HepG2 (cell line): Measurements from ENCODE around the gene WDR82. TPM values are rescaled to one million over a fixed set of nuclear protein-coding genes. Genes with fewer than 3 reads are reported as not detected.
A peak's percentile ranks its signal among the peaks of the same experiment; 100 is the strongest.

Experiments used
- ATAC-seq: fragments of 200-7000 bp; cut with Tn5 transposase; 3 replicates; pipeline ENCODE4 v1.9.1; 2020; ENCODE audit warnings: mild to moderate bottlenecking, moderate library complexity
- BruUV-seq: library from RNA; stranded (reverse); fragments of 400-500 nt; replicated peaks from 2 replicates; lab custom pipeline; 2021; lab: Mats Ljungman, UMichigan
- CTCF ChIA-PET: fragments of 300-600 bp; formaldehyde crosslinking; extraction: SDS; loops from one replicate; lab custom pipeline; 2021; ENCODE audit warnings: low total read pairs, inconsistent platforms, low intra/inter-chr PET ratio; lab: Yijun Ruan, JAX
- POLR2A ChIA-PET: fragments of 350-600 bp; sonication (Branson Sonifier 250); formaldehyde crosslinking; loops from one replicate; lab custom pipeline; 2020; ENCODE audit warnings: antibody characterized with exemption, inconsistent platforms; lab: Yijun Ruan, JAX
- DNase-seq: peaks from one replicate; pipeline ENCODE4 v3.0.0-alpha.2; 2015; ENCODE audit warnings: low spot score
- FAIRE-seq: peaks from 3 replicates; lab custom pipeline; 2011; peaks lifted over from hg19 to GRCh38; lab: Jason Lieb, UNC
- H2AFZ ChIP-seq: one replicate; pipeline ENCODE4 v1.6.1; 2011; ENCODE audit warnings: low read length, inconsistent platforms
- H3K27ac ChIP-seq: fragments of 300-600 bp; 3 replicates; pipeline ENCODE4 v1.8.0; 2011; ENCODE audit warnings: mixed run types, mild to moderate bottlenecking, mixed read lengths, low read length, inconsistent platforms; ENCODE audit not compliant: insufficient read depth; ENCODE audit errors: extremely low read length
- H3K27me3 ChIP-seq, 2 experiments: fragments of 200-600 bp in 1 of 2; 2 replicates in 1 of 2; 3 replicates in 1 of 2; pipeline versions ENCODE4 v1.6.0 to v1.8.0; 2011; ENCODE audit warnings: low read length in 2 of 2, mild to moderate bottlenecking in 2 of 2, moderate library complexity in 2 of 2, inconsistent platforms in 1 of 2; ENCODE audit not compliant: insufficient read depth in 2 of 2, control insufficient read depth in 1 of 2
- H3K36me3 ChIP-seq, 2 experiments: fragments of 200-600 bp in 1 of 2; replicated peaks in 1 of 2; 2 replicates in 1 of 2; 3 replicates in 1 of 2; pipeline versions ENCODE4 v1.5.1 to v1.8.0; 2011; ENCODE audit warnings: low read length in 2 of 2, inconsistent platforms in 1 of 2; ENCODE audit not compliant: insufficient read depth in 2 of 2, control insufficient read depth in 1 of 2
- H3K4me1 ChIP-seq: 2 replicates; pipeline ENCODE4 v1.5.1; 2012; ENCODE audit warnings: low read length, inconsistent platforms; ENCODE audit not compliant: insufficient read depth
- H3K4me2 ChIP-seq: 2 replicates; pipeline ENCODE4 v1.6.0; 2011; ENCODE audit warnings: low read depth, low read length, inconsistent platforms
- H3K4me3 ChIP-seq, 3 experiments: fragments of 200-600 bp in 1 of 3; sonication (generic), shearing (Covaris generic) in 1 of 3; replicated peaks in 1 of 3; 2 replicates each; pipeline ENCODE4 v1.5.1; 2011 to 2016; ENCODE audit warnings: low read length in 3 of 3, inconsistent platforms in 2 of 3, low read depth in 2 of 3, mild to moderate bottlenecking in 2 of 3, control low read depth in 1 of 3, mixed read lengths in 1 of 3; ENCODE audit not compliant: insufficient read depth in 1 of 3
- H3K79me2 ChIP-seq: one replicate; pipeline ENCODE4 v1.6.1; 2011; ENCODE audit warnings: low read length, inconsistent platforms; ENCODE audit not compliant: insufficient read depth
- H3K9ac ChIP-seq: 2 replicates; pipeline ENCODE4 v1.6.0; 2011; ENCODE audit warnings: mild to moderate bottlenecking, low read depth, low read length, inconsistent platforms; ENCODE audit not compliant: insufficient read depth
- H3K9me3 ChIP-seq: 2 replicates; pipeline ENCODE4 v1.5.1; 2012; ENCODE audit warnings: mild to moderate bottlenecking, low read length
- H4K20me1 ChIP-seq: 2 replicates; pipeline ENCODE4 v1.6.0; 2011; ENCODE audit warnings: inconsistent platforms, mild to moderate bottlenecking, low read length, moderate library complexity; ENCODE audit not compliant: insufficient read depth
- NFRKB ChIP-seq: fragments of 450-650 bp; IDR thresholded peaks from 2 replicates; pipeline ENCODE4 v1.6.1; 2017
- NRL ChIP-seq: sonication (generic); formaldehyde crosslinking; IDR thresholded peaks from 2 replicates; pipeline ENCODE4 v1.5.0; 2020; ENCODE audit warnings: missing genetic modification reagents, mild to moderate bottlenecking, moderate library complexity, borderline replicate concordance
- POLR2AphosphoS2 ChIP-seq: IDR thresholded peaks from 2 replicates; pipeline ENCODE4 v1.6.1; 2011; ENCODE audit warnings: low read depth, low read length, improper control_type of control experiment
- POLR2G ChIP-seq: fragments of 200-400 bp; formaldehyde crosslinking; IDR thresholded peaks from 2 replicates; pipeline ENCODE4 v1.6.1; 2018; ENCODE audit warnings: mild to moderate bottlenecking, low read depth, low read length, moderate library complexity
- RBM22 ChIP-seq: fragments of 200-400 bp; formaldehyde crosslinking; optimal IDR thresholded peaks from 2 replicates; pipeline ENCODE3; 2017; ENCODE audit warnings: mild to moderate bottlenecking, low read length, moderate library complexity
- YY1 ChIP-seq: IDR thresholded peaks from 2 replicates; pipeline ENCODE4 v1.6.1; 2011; ENCODE audit warnings: low read length, low read depth, moderate library complexity, mild to moderate bottlenecking; ENCODE audit not compliant: insufficient read depth, insufficient replicate concordance
- ZNF383 ChIP-seq: sonication (generic); formaldehyde crosslinking; IDR thresholded peaks from 2 replicates; pipeline ENCODE4 v1.4.0; 2020; ENCODE audit warnings: missing genetic modification reagents, mild to moderate bottlenecking, borderline replicate concordance
- ZNF713 ChIP-seq: sonication (generic); formaldehyde crosslinking; IDR thresholded peaks from 2 replicates; pipeline ENCODE4 v1.4.0; 2020; ENCODE audit warnings: mild to moderate bottlenecking, missing genetic modification reagents
- WGBS: methylation state at CpG from one replicate; pipeline ENCODE4 v1.1.6; 2017; ENCODE audit warnings: low lambda C conversion rate; 5-methylcytosine and 5-hydroxymethylcytosine counted together
- in situ Hi-C: cut with HindIII; loops from 2 replicates; pipeline ENCODE4 v1.10.0; 2017; ENCODE audit warnings: low pct_unique_long_range_greater_than_20kb; ENCODE audit not compliant: extremely low pct_ligation_motif_present
- intact Hi-C: fragments of 100-400 bp; cut with micrococcal nuclease; formaldehyde crosslinking; loops from one replicate; pipeline ENCODE4 v1.10.0; 2022; ENCODE audit not compliant: unreplicated experiment
- polyA plus RNA-seq, 8 experiments: library from polyadenylated mRNA; depleted of rRNA in 3 of 8; stranded (reverse) in 7 of 8; unstranded in 1 of 8; fragments of >200 nt; fragmentation: Illumina TruSeq in 4 of 8; extraction: Trizol in 4 of 8; gene quantifications; 2 replicates each; pipeline versions ENCODE4 v1.2.1 to v1.2.3, GENCODE V29; 2011 to 2016; ENCODE audit warnings: low read depth in 4 of 8, missing spikeins in 1 of 8, mixed read lengths in 1 of 8; ENCODE audit not compliant: insufficient read depth in 1 of 8
- total RNA-seq, 5 experiments: library from RNA; depleted of rRNA; stranded (reverse); fragments of >200 nt; fragmentation: Illumina TruSeq; extraction: Trizol; gene quantifications; 2 replicates each; pipeline ENCODE4 v1.2.3, GENCODE V29; 2016; ENCODE audit warnings: low read depth in 1 of 5

The WDR82 gene
- total and polyA plus RNA-seq, 2 of the 13 experiments (the other 11 are each of a cell fraction or from before 2014, with no cell fraction given): 39.1 to 59.5 TPM

DNA sequence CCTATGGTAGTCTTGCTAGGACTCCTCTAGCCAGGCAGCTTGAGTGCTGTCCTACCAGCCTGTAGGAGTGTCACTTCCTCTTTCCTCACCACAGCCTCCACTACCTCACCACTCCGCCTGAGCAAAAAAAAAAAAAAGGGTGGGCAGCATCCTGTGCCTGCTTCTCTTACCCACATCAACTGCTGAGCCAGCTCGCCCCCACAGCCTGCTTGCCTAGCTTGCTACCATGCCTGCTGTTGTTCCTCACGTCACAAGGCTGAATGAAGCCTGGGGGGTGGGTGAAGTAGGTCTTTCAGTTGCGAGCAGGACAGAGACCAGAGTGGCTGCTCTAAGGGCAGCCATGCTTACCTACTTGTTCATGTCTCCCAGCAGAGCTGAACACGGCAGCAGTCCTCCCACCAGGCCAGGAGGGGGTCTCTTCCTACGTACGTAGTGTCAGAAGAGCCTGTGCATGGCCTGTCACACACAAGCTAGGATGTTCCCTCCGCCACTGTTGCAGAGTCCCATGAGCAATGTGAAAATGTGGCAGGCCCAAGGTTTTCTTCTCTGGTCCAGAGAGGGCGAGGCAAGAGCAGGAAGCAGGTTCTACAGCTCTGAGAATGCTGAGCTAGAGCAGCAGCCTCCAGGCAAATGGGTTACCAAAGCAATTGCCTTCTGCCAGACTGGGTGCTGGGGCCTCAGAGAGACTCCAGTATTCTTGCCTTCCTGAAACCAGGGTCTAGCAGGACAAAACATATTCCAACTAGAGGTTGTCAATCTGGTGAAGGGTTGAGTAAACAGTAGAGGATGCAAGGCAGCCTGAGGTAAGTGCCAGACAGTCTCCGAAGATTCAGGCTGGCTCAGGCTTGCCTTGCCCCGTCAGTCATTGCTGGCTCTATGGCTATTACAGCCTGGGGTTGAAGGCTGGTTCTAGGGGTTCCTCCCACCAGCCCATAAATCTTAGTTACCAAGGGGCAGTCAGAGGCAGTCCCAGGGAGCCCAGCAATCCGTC lies 24.8 kb downstream of the WDR82 start:
- in situ Hi-C loops (no loop called here), intact Hi-C loops (no loop called here)
- Histone ChIP-seq H2AFZ (no peak overlapping the region), H3K36me3 (peaks cover 29 to 52% of the 10 kb centered on the region in 2 experiments), H4K20me1 (no peaks in the 10 kb centered on the region), H3K4me1 (no peaks in the 10 kb centered on the region), H3K9me3 (no peaks in the 10 kb centered on the region), H3K4me3 (no peak overlapping the region), H3K27me3 (no peaks in the 10 kb centered on the region), H3K9ac (no peak overlapping the region), H3K4me2 (no peak overlapping the region), H3K79me2 (no peaks in the 10 kb centered on the region), H3K27ac (no peak overlapping the region)
- no peak for FAIRE-seq
- no TSS peak for BruUV-seq
- ChIA-PET POLR2A (interaction anchor here (1.0 to 2.1 kb wide), 7 partner anchors 13 to 36 kb away, joined by 3 to 9 read pairs (median 4); partner anchors contain the start of genes GLYCTK, TWF2 and WDR82), CTCF (no interaction called here)
- 95% methylated on average over 8 of the region's 12 CpGs for WGBS
- no peak for DNase-seq
- TF ChIP-seq POLR2AphosphoS2 (0 out of 2 replicates have a peak, but pooled peaks have one; percentile 13), POLR2G (peak; percentile 31; the same call in 1 of the 2 replicates), ZNF383 (CRISPR knock-in tag) (no peak), RBM22 (peak; percentile 79)
- ATAC-seq: peak; percentile 22

DNA sequence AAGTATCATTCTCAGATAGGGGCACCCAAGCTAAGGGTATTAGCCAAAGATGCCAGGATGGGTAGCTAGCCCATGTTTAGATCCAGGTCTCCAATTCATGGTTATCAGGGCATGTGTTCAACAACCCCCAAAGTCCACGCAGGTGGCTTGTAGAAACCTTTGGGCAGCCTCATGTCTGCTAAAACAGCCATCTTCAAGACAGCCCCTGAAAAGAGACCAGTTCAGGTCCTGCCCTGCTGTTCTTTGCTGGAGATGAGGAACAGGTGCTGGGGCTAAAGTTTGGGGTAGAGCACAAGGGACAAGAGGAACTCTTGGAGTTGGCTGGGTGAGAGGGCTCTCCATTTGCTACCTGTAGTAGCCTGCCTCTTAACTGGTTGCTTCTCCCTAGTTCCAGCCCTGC lies 28.3 kb downstream of the WDR82 start:
- Histone ChIP-seq H3K4me2 (no peak overlapping the region), H3K79me2 (no peaks in the 10 kb centered on the region), H4K20me1 (no peaks in the 10 kb centered on the region), H3K27ac (no peak overlapping the region), H3K36me3 (peaks cover 5 to 17% of the 10 kb centered on the region in 2 experiments; a peak in 4 of 5 replicates), H3K27me3 (no peaks in the 10 kb centered on the region), H3K4me3 (no peak overlapping the region), H3K9me3 (no peaks in the 10 kb centered on the region), H2AFZ (no peak overlapping the region), H3K9ac (no peak overlapping the region), H3K4me1 (peaks cover 22% of the 10 kb centered on the region)
- DNase-seq: no peak
- TF ChIP-seq YY1 (no peak), NFRKB (no peak), ZNF713 (no peak), NRL (no peak), POLR2G (0 out of 2 replicates have a peak, but pooled peaks have one; percentile 20)
- ATAC-seq: no peak
- intact Hi-C loops: no loop called here
- POLR2A ChIA-PET: interaction anchor here (1.0 to 2.9 kb wide), 3 partner anchors 11 to 40 kb away, joined by 4 to 10 read pairs (median 5); partner anchors contain the start of gene TWF2
- no TSS peak for BruUV-seq
- CTCF ChIA-PET: no interaction called here
- no peak for FAIRE-seq
- in situ Hi-C loops: no loop called here
- 100% methylated on average over 1 of the region's 1 CpG for WGBS
